ENCODE measurements around the gene EXOSC6.

DNA sequence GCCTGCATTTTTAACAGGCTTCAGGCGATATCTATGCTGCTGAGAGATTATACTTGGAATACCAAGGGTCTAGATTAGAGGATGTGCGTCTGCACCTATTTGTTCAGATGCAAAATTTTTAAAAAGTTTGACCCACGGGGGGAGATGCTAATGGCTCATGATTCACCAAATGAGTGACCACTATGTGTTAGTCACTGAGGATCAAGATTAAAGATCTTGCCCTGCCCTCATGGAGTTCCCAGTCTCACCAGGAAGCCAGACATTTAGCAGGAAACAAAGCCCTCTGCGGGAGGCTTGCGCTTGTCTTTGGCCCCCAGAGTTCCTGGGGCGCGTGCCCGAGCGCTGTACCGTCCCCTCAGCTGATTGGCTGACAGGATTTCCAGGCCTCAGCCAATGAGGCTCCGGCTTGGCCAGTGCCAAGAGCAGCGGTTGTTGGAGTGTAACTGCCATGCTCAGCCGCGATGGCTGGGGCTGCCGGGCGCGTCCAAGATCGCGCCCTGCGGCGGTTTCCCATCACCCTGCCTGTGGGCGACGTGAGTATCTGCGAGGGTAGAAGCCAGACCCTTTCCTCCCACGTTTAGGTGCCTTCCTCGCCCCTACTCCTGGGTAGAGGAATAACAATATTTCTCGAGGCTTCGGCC is 42.8 kb upstream of the EXOSC6 start:
- TF ChIP-seq, protein P1, sequence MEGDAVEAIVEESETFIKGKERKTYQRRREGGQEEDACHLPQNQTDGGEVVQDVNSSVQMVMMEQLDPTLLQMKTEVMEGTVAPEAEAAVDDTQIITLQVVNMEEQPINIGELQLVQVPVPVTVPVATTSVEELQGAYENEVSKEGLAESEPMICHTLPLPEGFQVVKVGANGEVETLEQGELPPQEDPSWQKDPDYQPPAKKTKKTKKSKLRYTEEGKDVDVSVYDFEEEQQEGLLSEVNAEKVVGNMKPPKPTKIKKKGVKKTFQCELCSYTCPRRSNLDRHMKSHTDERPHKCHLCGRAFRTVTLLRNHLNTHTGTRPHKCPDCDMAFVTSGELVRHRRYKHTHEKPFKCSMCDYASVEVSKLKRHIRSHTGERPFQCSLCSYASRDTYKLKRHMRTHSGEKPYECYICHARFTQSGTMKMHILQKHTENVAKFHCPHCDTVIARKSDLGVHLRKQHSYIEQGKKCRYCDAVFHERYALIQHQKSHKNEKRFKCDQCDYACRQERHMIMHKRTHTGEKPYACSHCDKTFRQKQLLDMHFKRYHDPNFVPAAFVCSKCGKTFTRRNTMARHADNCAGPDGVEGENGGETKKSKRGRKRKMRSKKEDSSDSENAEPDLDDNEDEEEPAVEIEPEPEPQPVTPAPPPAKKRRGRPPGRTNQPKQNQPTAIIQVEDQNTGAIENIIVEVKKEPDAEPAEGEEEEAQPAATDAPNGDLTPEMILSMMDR (IDR thresholded peaks at IDR 0.05), result no peak
- TF ChIP-seq EZH2phosphoT487 (IDR thresholded peaks at IDR 0.05), result no peak

All from neural progenitor cell (in vitro differentiated cells).